ENCODE data around the gene PCBP2. TPM values are rescaled to one million over a fixed set of nuclear protein-coding genes. Genes with fewer than 3 reads are reported as not detected.

Gene PCBP2
- total and polyA plus RNA-seq, 2 donors (not counting 3 experiments of a cell fraction or from before 2014, with no cell fraction given): 526 to 995 TPM

DNA sequence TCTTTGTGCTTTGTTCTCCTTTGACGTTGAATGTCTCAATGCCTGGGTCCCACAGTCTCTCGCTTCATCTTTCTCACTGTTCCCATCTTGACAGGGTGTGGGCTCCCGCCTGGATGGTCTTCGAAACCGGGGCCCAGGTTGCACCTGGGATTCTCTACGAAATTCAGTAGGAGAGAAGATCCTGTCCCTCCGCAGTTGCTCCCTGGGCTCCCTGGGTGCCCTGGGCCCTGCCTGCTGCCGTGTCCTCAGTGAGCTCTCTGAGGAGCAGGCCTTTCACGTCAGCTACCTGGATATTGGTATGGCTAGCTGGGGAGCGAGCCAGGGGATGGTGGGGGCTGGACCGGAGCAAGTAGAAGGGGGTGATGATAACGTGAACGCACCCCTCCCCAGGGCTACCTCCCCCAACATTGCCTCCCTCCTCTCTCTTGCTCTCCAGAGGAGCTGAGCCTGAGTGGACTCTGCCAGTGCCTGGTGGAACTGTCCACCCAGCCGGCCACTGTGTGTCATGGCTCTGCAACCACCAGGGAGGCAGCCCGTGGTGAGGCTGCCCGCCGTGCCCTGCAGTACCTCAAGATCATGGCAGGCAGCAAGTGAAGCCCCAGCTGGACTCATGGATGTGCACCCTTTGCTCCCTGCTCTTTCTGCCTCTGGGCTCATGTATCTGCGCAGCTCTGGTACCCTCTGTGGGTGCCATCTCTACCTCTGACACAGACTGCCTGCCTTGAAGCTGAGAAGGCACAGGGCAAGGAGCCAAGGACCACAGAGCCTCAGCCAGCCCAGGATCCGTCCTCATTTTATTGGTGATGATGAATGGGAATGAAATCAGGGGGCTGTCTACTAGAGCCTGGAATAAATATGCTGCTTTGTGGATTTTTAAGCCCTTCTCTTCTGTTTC lies 53.9 kb downstream of the PCBP2 start:
- no peaks in the 10 kb centered on the region for H3K9me1 ChIP-seq (replicated peaks; ENCODE audit: control insufficient read depth, extremely low read depth, insufficient read depth, low read length)
- H3K27me3 ChIP-seq (ENCODE audit: control insufficient read depth in 2 of 2, insufficient read depth in 2 of 2, low read length in 2 of 2): no peaks in the 10 kb centered on the region
- TF ChIP-seq POLR2A (IDR thresholded peaks at IDR 0.05; ENCODE audit: low read depth, low read length) (no peak), EZH2 (IDR thresholded peaks at IDR 0.05; ENCODE audit: borderline replicate concordance, low read depth, low read length, severe bottlenecking) (no peak), FOS (IDR thresholded peaks at IDR 0.05; ENCODE audit: borderline replicate concordance, insufficient read depth, low read length) (no peak), CTCF (IDR thresholded peaks at IDR 0.05; ENCODE audit: extremely low read depth in 1 of 2, insufficient read depth in 1 of 2, low read depth in 1 of 2, low read length in 2 of 2) (no peak)
- POLR2A ChIA-PET: no interaction called here
- no peak overlapping the region for H2AFZ ChIP-seq (ENCODE audit: low read depth, low read length)
- H3K36me3 ChIP-seq (ENCODE audit: control insufficient read depth in 2 of 2, extremely low read depth in 1 of 2, insufficient read depth in 2 of 2, low read length in 2 of 2): peaks cover 3 to 36% of the 10 kb centered on the region in 2 experiments
- H3K4me1 ChIP-seq (ENCODE audit: control insufficient read depth, extremely low read depth, insufficient read depth, low read length): peaks cover 19% of the 10 kb centered on the region
- no peak overlapping the region for H3K27ac ChIP-seq (ENCODE audit: insufficient read depth, low read depth, low read length)
- no peak overlapping the region for H3K4me3 ChIP-seq (replicated peaks in 1 of 3; ENCODE audit: insufficient read depth in 1 of 3, low read depth in 1 of 3, low read length in 3 of 3)
- peaks cover 9% of the 10 kb centered on the region for H3K79me2 ChIP-seq (ENCODE audit: control insufficient read depth, insufficient read depth, low read length)
- no peaks in the 10 kb centered on the region for H3K9me3 ChIP-seq (replicated peaks; ENCODE audit: control insufficient read depth, insufficient read depth, low read length)
- intact Hi-C loops (cut with micrococcal nuclease): no loop called here
- H3K4me2 ChIP-seq (ENCODE audit: insufficient read depth, low read length): no peak overlapping the region
- dilution Hi-C loops (cut with MboI; ENCODE audit: extremely low pct_ligation_motif_present, low sequenced_read_pairs): no loop called here
- FAIRE-seq: no peak
- BruUV-seq (replicated peaks): no TSS peak
- CTCF ChIA-PET: interaction anchor here (1.0 to 2.5 kb wide), 3 partner anchors 29 to 185 kb away, joined by 3 to 7 read pairs (median 3); partner anchors contain the start of gene AAAS
- no peaks in the 10 kb centered on the region for H4K20me1 ChIP-seq (replicated peaks; ENCODE audit: control insufficient read depth, extremely low read depth, insufficient read depth, low read length)
- DNase-seq (ENCODE audit: low read depth, low spot score): no peak
- no peak overlapping the region for H3K9ac ChIP-seq (replicated peaks; ENCODE audit: extremely low read depth, insufficient read depth, low read length)

DNA sequence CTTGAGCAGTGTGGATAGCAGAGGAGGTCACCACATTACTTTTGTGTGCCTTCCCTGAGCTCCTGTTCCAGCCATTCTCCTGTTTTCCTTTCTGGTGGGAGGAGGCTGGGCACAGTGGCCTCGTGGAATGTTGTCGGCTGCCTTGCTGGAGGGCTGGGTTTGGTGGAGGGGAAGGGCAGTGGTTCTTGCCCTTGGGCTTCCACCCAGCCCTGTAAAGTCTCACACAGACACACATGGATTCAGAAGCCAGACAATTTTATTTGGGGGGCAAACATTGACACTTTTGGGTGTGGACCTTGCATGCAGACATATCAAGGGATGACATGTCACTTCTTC lies 54.5 kb downstream of the PCBP2 start:
- DNase-seq (ENCODE audit: low read depth, low spot score) (no peak), FAIRE-seq (no peak)
- Histone ChIP-seq H3K79me2 (ENCODE audit: control insufficient read depth, insufficient read depth, low read length) (peaks cover 9% of the 10 kb centered on the region), H3K4me3 (replicated peaks in 1 of 3; ENCODE audit: insufficient read depth in 1 of 3, low read depth in 1 of 3, low read length in 3 of 3) (no peak overlapping the region), H3K4me1 (ENCODE audit: control insufficient read depth, extremely low read depth, insufficient read depth, low read length) (peaks cover 19% of the 10 kb centered on the region), H3K36me3 (ENCODE audit: control insufficient read depth in 2 of 2, extremely low read depth in 1 of 2, insufficient read depth in 2 of 2, low read length in 2 of 2) (peaks cover 3 to 37% of the 10 kb centered on the region in 2 experiments), H3K4me2 (ENCODE audit: insufficient read depth, low read length) (no peak overlapping the region), H2AFZ (ENCODE audit: low read depth, low read length) (no peak overlapping the region), H3K27me3 (ENCODE audit: control insufficient read depth in 2 of 2, insufficient read depth in 2 of 2, low read length in 2 of 2) (no peaks in the 10 kb centered on the region), H4K20me1 (replicated peaks; ENCODE audit: control insufficient read depth, extremely low read depth, insufficient read depth, low read length) (no peaks in the 10 kb centered on the region), H3K9me1 (replicated peaks; ENCODE audit: control insufficient read depth, extremely low read depth, insufficient read depth, low read length) (no peaks in the 10 kb centered on the region), H3K9me3 (replicated peaks; ENCODE audit: control insufficient read depth, insufficient read depth, low read length) (no peaks in the 10 kb centered on the region), H3K27ac (ENCODE audit: insufficient read depth, low read depth, low read length) (no peak overlapping the region), H3K9ac (replicated peaks; ENCODE audit: extremely low read depth, insufficient read depth, low read length) (no peak overlapping the region)
- BruUV-seq (replicated peaks): no TSS peak
- dilution Hi-C loops (cut with MboI; ENCODE audit: extremely low pct_ligation_motif_present, low sequenced_read_pairs): no loop called here
- POLR2A ChIA-PET: no interaction called here
- CTCF ChIA-PET: interaction anchor here (1.0 to 1.2 kb wide), 2 partner anchors 30 to 185 kb away, joined by 3 read pairs; partner anchors contain the start of gene AAAS
- intact Hi-C loops (cut with micrococcal nuclease): no loop called here
- TF ChIP-seq, protein P1, sequence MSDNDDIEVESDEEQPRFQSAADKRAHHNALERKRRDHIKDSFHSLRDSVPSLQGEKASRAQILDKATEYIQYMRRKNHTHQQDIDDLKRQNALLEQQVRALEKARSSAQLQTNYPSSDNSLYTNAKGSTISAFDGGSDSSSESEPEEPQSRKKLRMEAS (IDR thresholded peaks at IDR 0.05; ENCODE audit: insufficient read depth, insufficient read length): no peak
- TF ChIP-seq POLR2AphosphoS5 (IDR thresholded peaks at IDR 0.05; ENCODE audit: insufficient read depth, low read depth, low read length) (no peak), CTCF (IDR thresholded peaks at IDR 0.05; ENCODE audit: extremely low read depth in 1 of 2, insufficient read depth in 1 of 2, low read depth in 1 of 2, low read length in 2 of 2) (no peak), FOS (IDR thresholded peaks at IDR 0.05; ENCODE audit: borderline replicate concordance, insufficient read depth, low read length) (no peak), EZH2 (IDR thresholded peaks at IDR 0.05; ENCODE audit: borderline replicate concordance, low read depth, low read length, severe bottlenecking) (no peak), POLR2A (IDR thresholded peaks at IDR 0.05; ENCODE audit: low read depth, low read length) (no peak), GATA2 (IDR thresholded peaks at IDR 0.05; ENCODE audit: insufficient read depth, insufficient read length, low read depth, low read length) (no peak), MYC (IDR thresholded peaks at IDR 0.05; ENCODE audit: low read depth, low read length) (no peak), JUN (IDR thresholded peaks at IDR 0.05; ENCODE audit: borderline replicate concordance, insufficient read depth, insufficient read length, low read depth) (no peak)

All from endothelial cell of umbilical vein (primary cell).